ENCODE results near the gene MRPL53.

The MRPL53 gene

GRCh38 chr2:74429487-74430451 lies 42.7 kb downstream of the MRPL53 start:
- no peak for DNase-seq (ENCODE audit: low read depth in 2 of 2)

GRCh38 chr2:74428675-74429074 lies 43.8 kb downstream of the MRPL53 start:
- no peak for DNase-seq (ENCODE audit: low read depth in 2 of 2)

- DNase-seq (ENCODE audit: low read depth in 2 of 2) = no peak
Observed at GRCh38 chr2:74427551-74427950, 44.9 kb downstream of the MRPL53 start.

- DNase-seq (ENCODE audit: low read depth in 2 of 2) = no peak
Observed at GRCh38 chr2:74426181-74426758, 46.2 kb downstream of the MRPL53 start.

GRCh38 chr2:74425523-74425922 lies 47.0 kb downstream of the MRPL53 start:
- DNase-seq (ENCODE audit: low read depth in 2 of 2) = no peak

GRCh38 chr2:74424995-74425406 lies 47.5 kb downstream of the MRPL53 start:
- no peak for DNase-seq (ENCODE audit: low read depth in 2 of 2)

GRCh38 chr2:74424139-74424992 lies 48.1 kb downstream of the MRPL53 start:
- no peak for DNase-seq (ENCODE audit: low read depth in 2 of 2)

- no peak for DNase-seq (ENCODE audit: low read depth in 2 of 2)
Observed at GRCh38 chr2:74423231-74424095, 49.0 kb downstream of the MRPL53 start.

Measured in fibroblast of skin of left biceps (primary cell).